Liver (tissue), 3 donors: ENCODE results near the gene RABEP2.

Experiments
- CTCF ChIP-seq: fragments of 150-350 bp; IDR thresholded peaks from 2 replicates; pipeline ENCODE4 v1.5.1; 2017; ENCODE audit warnings: improper control_type of control experiment, low read depth, low read length; ENCODE audit not compliant: missing input control
- GABPA ChIP-seq, 2 donors: IDR thresholded peaks in 1 of 2; conservative IDR thresholded peaks in 1 of 2; 2 replicates each; pipeline ENCODE4 v1.6.1; 2016; ENCODE audit warnings: antibody characterized with exemption in 2 of 2, mild to moderate bottlenecking in 1 of 2, moderate library complexity in 1 of 2
- RAD21 ChIP-seq, 2 donors: IDR thresholded peaks; 2 replicates each; pipeline ENCODE4 v1.6.1; 2016; ENCODE audit warnings: antibody characterized with exemption in 2 of 2, mild to moderate bottlenecking in 2 of 2
- YY1 ChIP-seq: IDR thresholded peaks from 2 replicates; pipeline ENCODE4 v1.6.1; 2016; ENCODE audit warnings: antibody characterized with exemption, mild to moderate bottlenecking
- donor health status: healthy.
- donor health status: healthy.

- TF ChIP-seq CTCF (no peak), RAD21 (IDR thresholded peaks at IDR 0.05) (no peak), GABPA (IDR thresholded peaks at IDR 0.05 in 1 of 2, conservative IDR thresholded peaks at IDR 0.05 in 1 of 2) (no peak), YY1 (no peak)
These were observed 19.2 kb downstream of the RABEP2 start for GRCh38 chr16:28905800-28906372.
